ENCODE results near the gene TTC13.
A peak's percentile ranks its signal among the peaks of the same experiment; 100 is the strongest.
"Not testable (repeated sequence)": the region's sequence is repeated elsewhere in the genome, so short reads cannot be mapped to it uniquely, and the experiment has no call there.

Gene TTC13

DNA sequence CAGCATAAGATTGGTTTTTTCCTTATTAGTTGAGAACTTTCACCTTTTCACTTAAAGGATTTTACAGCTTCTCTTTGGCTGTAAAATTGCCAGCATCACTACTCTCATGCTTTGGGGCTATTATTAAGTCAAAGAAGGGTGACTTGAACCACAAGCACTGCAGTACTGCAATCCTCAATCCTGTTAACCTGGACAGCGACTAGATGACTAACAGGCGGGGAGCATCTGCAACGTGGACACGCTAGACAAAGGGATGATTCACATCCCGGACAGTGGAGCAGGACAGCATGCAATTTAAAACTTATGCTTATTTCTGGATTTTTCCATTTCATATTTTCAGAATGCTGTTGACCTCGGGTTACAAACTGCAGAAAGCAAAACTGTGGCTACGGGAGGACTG is 8.3 kb upstream of the TTC13 start:
- no peak for DNase-seq

DNA sequence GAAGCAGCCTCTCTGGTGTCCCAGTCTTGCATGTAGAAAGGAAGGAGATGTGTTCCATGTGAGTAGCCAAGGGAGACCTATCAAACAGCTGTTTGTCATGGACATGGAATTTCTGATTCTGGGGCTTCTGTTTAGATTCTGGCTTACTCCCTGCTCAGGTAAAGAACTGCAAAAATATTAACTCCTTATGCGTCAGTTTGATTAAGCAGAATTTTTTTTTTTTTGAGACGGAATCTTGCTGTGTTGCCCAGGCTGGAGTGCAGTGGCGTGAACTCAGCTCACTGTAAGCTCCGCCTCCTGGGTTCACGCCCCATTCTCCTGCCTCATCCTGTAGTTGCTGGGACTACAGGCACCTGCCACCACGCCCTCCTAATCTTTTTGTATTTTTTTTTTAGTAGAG is 7.0 kb upstream of the TTC13 start:
- DNase-seq: no peak

DNA sequence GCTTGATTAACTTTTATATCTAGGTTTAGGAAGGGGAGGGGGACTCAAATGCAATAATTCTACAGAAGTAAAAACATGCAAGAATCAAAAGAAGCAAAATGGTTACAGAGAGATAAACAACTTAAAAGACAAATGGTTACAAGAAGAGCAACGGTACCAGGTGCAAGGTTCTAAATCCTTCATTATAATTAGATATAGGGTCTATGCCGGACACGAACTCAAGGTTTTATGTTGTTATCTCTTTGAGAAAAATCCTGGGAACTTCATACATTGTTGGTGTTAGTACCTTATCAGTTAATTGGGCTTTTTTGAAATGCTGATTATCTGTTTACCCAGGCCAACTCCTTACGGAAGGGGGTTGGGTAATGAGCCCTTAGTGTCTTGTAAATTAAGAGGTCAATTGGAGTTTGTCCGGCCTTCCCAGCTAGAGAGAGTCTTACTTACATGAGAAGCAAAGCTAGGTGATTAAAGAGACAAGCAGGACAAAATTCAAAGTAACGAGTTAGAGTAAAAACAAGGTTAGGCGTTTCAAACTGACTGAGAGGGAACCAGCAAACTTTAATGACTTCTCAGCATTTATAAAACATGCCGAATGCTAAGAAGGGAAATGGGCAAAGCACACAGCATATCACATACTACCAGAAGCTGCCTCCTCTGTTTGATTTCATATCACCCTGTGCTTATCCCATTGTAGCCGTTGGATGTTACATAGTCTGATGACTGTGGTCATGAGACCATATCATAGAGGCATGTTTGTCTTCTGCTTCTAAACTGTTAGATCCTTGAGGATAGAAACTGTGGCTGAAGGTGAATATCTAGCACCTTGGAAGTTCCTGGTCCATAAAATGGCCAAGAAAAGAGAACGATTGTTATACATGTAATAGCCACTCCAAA is 6.2 kb upstream of the TTC13 start:
- not testable (repeated sequence) for DNase-seq

DNA sequence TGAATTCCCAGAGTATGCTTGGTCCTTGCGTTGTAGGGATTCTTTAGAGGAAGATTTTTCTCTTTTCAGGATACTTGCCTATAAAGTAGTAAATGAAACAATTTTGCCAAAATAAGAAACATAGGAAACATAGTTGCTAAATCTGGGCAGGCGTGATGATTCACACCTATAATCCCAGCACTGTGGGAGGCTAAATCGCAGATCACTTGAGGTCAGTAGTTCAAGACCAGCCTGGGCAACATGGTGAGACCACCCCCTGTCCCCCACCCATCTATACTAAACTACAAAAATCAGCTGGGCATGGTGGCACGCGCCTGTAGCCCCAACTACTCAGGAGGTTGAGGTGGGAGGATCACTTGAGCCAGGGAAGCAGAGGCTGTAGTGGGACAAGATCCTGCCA is 5.2 kb upstream of the TTC13 start:
- no peak for DNase-seq

DNA sequence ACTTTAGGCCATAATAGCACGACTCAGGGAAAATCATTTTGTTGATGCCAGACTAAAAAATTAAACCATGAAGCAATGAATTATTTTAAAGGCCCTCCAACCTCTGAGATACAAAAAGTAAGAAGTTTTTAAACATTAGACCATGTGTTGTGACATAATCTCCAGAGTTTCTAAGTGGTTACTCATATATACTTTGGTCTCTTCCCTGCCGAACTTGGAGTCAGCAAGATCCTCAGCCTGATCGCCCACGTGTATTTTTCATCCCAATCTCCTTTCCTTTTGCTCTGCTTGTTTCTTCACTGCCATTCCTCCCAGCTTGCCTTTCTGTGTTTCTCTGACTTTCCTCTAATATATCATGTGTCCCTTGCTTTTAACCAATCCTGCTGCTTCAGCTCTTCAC is 4.0 kb upstream of the TTC13 start:
- DNase-seq: no peak

DNA sequence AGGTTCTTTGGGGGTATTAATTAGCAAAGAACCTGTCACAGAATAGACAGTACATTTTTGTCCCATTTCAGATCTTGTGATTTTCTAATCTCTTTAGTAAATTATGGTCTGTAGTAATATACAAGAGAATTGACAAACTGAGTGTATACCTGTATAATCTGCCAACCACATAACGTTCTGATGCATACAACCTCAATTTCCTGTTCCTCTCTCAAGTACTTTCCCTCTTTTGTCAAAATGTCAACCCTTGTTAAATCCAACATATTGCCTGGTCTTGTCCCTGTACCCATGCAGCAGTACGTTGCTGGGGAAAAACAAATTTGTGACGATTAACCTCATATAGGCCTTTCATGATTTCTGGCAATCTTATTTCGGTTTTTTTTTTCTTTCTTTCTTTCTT is 1.3 kb upstream of the TTC13 start:
- no peak for DNase-seq

DNA sequence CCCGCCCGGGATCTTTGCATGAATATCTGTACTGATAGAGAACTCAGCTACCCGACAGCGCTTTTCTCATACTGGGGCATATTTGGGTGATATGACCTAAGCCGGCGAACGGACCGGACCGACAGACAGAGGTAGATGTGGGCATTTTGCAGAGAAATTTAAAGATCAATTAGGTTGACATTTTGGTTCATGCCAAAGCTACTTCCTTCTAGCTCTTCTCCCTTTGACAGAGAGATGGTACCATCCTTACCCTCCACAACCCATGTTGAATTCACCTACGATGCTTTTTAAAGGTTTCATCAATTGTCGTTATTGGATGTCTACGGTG is 692 bp upstream of the TTC13 start:
- DNase-seq: no peak

DNA sequence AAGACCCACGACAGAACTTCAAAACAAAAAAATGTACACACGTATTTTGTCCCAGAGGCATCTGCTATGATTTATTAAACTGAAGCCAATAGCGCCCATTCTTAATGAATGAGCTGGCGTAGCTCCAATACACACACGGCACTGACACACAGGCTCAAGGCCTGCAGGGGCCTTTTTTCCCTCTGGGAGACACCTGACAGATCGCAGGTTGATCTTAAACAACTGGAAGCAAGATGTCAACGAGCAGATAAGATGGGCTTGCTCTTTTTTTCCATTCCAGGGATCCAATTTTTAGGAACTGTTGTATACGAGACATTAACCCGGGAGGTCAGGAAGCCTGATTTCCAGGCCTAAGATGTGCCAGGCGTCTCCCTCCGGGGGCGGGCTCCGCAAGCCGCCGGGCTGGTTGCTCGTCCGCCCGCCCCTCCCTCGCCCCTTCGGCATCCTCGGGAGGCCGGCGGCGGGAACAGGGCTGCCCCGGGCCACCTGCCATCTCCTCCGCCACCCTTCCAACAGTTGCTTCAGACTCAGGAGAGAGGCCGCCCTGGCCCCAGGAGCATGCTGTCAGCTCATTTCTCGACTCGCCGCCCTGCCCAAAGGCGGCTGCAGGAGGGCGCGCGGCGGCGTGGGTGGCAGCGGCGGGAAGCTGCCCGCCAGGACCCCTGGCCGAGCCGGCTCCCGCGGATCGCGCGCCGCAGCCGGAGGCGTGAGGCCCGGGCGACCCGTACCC is 735 bp downstream of the TTC13 start:
- DNase-seq: peak; percentile 10 to 32

DNA sequence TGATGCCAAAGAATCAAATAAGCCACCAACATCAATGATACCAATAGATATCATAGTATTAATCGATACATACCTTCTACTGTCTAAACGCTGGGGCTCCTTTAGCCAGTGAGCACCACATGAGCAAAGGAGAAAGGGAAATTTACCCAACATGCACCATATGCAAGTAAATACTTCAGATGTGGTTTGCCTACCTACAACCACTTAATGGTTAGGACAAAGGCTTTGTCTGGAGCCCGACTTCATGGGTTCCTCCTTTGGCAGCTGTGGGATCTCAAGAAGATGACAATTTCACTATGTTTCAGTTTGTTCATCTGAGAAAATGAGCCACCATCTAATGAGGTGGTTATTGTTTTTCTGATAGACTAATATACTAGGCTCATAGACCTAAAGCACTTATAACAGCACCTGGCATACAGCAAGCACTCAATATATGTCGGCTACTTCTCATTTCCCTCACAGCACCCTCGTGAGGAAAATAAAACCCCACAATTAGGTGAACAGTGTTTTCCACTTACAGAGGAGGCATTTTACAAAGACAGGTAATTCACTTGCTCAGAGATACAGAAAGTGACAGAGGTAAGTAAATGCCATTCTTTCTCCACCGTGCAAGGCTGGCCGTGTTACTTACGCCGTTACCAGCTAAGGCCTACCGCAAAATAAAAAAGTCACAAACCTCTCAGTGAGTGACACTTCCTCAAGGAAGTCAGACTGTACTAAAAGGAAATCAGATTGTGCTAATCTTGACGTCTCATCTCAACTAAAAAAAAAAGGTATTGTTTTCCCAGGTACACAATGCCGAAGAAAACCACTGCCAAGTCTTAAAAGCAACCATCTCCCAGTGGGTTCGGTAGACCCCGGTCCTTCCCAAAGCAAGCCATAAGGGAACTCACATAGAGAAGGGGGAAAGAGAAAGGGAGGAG is 1.6 kb downstream of the TTC13 start:
- no peak for DNase-seq

DNA sequence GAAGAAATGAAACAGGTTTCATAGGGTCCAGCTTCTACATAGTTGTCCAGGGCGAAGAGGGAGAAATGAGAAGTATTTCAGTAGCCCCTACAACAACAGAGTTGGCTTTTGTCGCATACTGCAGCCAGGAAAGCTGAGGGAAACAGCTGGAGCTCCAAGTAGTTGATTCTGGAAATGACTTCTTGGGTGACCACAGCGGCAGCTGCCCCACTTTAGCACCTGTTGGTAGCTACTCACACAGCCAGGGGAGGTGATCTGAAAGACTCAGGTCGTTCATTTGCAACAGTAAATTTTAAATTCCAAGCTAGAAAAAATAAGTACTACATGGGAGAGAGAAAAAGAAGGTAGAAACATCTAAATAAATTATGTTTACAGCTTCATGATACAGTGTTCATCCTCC is 2.3 kb downstream of the TTC13 start:
- DNase-seq: no peak

DNA sequence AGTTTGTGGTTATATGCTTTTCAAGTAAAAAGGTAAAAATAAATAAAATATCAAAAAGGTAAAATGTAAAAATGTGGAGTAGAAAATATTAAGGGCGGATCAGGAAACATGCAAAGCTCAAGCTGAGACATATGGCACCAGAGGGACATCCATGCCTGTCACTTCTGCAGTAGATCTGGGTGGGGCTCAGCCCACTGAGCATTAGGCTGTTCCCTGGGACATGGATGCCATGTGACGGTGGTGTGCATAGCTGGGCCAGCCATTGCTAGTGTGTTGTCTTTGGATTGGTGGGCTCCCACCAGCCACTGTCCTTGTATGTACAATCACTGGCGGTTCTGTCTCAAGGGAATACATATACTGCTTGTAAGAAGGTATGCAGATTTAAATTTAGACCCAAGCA is 3.0 kb downstream of the TTC13 start:
- DNase-seq: no peak

DNA sequence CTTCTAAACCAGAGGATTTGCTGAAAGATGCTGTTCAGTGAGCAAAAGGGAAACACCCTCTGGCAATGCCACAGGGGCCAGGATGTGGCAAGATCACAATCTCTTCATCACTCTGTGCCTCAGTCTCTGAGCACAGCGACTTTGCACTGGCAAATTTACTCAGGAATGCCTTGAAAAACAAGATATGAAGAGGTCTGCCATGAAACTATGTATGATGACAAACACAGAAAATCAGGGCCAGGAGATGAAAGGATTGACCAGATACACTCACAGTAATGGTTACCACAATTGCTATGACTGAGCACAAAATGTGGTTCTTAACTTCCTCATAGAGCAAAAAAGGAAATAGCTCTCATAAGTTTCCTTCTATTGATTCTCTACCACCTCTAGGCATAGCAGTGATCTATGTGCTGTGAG is 5.8 kb downstream of the TTC13 start:
- DNase-seq: no peak

DNA sequence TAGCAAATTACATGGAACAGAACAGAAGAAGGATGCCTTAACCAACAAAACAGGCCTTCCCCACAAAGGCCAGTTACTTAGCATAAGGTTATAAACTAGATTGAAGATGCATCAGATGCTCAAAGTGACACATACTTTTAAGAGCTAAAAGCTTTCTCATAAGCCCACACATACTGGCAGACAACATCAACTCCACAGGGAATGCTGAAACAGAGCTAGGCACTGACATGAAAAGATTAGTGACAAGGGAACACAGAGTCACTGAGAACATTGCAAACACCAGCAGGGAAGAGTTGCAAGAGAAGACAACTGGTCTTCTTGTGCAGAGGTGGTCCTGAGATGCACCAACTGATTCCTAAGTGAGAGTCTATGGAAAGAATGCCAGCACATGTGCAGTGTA is 6.9 kb downstream of the TTC13 start:
- DNase-seq: no peak

DNA sequence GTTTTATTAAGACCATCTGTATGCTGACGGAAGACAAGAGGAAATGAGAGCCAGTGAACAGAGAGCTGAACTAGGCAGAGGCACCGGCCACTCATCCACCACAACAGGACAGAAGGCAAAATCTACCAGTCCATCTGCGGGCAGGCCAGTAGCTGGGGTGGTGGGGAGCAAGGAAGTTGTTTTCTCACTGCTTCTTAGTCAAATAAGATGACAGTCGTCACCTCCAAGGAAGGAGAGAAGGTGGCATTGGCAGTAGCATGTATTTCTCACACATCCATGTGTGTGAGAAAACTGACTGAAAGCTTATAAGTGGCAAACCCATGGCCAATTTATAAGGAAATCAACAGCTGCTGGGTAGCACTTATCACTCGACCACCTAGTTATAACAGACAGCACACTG is 8.2 kb downstream of the TTC13 start:
- no peak for DNase-seq

DNA sequence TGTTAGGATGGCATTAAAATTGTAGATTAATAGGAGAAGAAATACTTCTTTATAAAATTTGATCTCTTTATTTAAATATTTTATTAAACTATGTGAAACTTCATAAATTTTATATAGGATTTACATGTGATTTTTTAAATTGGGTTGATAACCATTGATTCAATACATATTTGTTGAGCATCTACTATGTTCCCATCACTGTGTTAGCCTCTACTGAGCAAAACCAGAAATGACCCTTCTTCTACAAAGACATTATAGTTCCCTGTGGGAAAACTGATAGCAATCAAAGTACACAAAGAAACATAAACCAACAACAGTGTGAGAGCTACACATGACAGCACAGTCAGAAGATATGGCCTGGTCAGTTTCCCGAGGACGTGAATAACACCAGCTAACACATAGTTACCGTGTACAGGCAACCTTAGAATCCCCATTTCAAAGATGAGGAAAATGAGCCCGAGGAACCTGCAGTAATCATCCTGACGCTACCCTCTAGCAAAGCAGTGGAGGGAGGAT is 12.2 kb downstream of the TTC13 start:
- DNase-seq: no peak

DNA sequence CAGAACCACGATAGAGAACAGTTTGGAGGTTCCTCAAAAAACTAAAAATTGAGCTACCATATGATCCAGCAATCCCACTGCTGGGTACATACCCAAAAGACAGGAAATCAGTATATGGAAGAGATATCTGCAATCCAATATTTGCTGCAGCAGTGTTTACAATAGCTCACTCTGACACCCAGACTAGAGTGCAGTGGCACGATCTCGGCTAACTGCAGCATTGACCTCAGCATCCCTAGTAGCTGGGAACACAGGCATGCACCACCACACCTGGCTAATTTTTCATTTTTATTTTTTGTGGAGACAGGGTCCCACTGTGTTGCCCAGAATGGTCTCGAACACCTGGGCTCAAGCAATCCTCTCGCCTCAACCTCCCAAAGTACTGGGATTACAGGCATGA is 13.1 kb downstream of the TTC13 start:
- DNase-seq: no peak

DNA sequence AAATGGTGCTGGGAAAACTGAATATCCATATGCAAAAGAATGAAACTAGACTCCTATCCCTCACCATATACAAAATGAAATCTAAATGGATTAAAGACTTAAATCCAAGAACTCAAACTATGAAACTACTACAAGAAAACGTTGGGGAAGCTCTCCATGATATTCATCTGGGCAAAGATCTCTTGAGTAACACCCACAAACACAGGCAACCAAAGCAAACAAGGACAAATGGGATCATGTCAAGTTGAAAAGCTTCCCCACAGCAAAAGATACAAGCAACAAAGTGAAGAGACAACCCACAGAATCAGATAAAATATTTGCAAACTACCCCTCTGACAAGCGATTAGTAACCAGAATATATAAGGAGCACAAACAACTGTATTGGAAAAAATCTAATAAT is 13.8 kb downstream of the TTC13 start:
- DNase-seq: no peak

DNA sequence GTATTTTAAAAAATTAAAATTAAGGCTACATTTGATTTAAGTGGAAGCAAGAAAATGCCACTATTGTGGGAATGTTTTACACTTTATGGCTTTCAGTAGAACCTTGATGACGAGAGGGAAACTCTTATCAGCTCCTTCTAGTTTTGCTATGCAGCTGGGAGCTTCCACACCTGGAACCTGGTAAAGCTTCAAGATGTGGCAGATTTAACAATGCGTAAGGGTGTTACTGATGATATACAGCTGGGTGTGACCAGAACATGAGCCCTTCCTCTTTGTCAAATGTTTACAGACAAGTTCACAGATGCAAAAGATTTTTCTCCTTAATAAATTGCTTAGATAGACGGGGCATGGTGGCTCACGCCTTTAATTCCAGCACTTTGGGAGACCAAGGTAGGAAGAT is 20.3 kb downstream of the TTC13 start:
- no peak for DNase-seq

DNA sequence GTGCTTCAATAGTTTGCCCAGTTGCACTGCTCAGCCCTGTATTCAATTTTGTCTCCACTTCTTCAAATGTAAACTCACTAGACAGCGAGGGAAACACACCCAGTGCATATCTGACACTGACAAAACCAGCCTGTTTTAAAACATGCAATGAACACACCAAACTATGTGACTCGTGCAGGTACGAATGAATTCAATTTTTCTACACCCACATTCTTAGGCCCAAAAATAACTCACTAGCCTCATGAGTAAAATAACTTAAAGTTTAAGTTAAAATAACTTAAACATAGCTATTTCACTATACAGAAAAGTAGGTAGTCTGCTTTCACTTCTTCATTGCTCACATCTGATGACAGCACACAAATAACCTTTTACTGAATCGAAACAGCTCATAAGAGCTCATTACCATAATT is 21.1 kb downstream of the TTC13 start:
- no peak for DNase-seq

DNA sequence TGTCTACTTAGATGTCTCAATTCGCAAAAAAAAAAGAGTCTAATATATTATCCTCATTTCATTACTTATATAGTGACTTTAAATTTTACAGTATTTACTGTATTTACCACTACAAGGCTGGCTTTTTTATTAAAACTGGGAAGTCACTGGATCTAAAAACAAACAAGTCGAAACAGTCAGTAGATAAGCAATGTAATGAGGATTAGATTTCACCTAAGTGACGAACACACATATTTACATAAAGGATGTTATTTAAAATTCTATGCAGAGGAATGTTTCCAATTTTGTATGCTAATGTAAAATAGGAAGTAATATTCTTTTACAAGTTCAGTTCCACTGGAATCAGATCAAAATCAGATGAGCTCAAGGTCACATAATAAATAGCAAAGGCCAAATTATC is 28.3 kb downstream of the TTC13 start:
- no peak for DNase-seq

DNA sequence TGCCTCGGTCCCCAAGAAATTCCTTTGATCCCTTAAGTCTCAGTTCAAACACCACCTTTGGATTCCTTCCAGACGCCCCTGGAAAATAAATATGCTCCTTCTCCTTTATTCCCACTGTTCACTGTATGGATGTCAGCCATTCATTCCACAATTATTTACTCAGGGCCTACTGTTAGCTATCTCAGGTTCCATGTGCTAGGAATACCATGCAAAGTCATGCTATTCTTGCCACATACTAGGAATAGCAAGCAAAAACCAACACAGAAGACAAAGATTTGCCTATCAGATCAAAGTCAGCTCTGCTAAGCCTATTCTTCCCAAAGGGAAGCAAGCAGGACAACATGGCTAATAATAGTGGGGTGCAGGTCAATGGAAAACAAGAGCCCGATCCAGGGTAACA is 29.8 kb downstream of the TTC13 start:
- DNase-seq: no peak

DNA sequence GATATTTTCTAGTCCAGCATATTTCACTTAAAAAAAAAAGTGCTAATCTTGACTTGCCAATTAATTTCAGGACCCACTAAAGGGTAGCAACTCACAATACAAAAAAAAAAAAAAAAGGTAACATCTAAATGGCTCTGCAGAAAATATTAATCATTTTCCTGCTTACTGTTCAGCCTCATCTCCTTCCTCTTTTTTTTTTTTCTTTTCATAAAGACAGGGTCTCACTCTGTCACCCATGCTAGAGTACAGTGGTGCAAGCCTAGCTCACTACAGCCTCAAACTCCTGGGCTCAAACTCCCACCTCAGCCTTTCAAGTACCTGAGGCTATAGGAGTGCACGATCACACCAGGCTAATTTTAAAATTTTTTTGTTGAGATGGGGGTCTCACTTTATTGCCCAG is 30.4 kb downstream of the TTC13 start:
- no peak for DNase-seq

DNA sequence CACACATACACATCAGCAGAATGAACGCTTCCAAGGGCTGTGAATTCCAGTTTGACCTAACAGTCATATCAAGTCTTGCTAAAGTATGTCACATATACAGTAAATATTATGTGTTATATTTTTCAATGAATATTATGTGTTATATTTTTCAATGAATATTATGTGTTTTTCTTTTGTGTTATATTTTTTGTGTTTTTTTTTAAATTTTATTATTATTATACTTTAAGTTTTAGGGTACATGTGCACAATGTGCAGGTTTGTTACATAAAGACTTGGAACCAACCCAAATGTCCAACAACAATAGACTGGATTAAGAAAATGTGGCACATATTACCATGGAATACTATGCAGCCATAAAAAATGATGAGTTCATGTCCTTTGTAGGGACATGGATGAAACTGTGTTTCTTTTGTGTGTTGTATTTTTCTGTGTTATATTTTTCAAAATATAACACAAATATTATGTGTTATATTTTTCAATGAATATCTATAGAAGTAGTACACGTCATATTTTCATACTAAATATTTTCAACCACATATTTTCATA is 35.5 kb downstream of the TTC13 start:
- no peak for DNase-seq
